ENCODE results near the gene STK32C. TPM values are rescaled to one million over a fixed set of nuclear protein-coding genes. Genes with fewer than 3 reads are reported as not detected.

The STK32C gene
- total and polyA plus RNA-seq, 12 donors: 2.7 to 8.9 (median 5.7) TPM

GRCh38 chr10:132265890-132266496, 41.8 kb downstream of the STK32C start:
- Histone ChIP-seq H3K4me1 (peaks cover 0 to 10% (median 0%) of the 10 kb centered on the region in 9 donors), H3K9me3 (no peaks in the 10 kb centered on the region), H3K27ac (no peak overlapping the region), H3K36me3 (no peaks in the 10 kb centered on the region), H3K4me3 (no peak overlapping the region), H3K27me3 (peaks cover 0 to 4% (median 0%) of the 10 kb centered on the region in 7 donors)
- DNase-seq (no peak), ATAC-seq (no peak)
- TF ChIP-seq, protein P1, sequence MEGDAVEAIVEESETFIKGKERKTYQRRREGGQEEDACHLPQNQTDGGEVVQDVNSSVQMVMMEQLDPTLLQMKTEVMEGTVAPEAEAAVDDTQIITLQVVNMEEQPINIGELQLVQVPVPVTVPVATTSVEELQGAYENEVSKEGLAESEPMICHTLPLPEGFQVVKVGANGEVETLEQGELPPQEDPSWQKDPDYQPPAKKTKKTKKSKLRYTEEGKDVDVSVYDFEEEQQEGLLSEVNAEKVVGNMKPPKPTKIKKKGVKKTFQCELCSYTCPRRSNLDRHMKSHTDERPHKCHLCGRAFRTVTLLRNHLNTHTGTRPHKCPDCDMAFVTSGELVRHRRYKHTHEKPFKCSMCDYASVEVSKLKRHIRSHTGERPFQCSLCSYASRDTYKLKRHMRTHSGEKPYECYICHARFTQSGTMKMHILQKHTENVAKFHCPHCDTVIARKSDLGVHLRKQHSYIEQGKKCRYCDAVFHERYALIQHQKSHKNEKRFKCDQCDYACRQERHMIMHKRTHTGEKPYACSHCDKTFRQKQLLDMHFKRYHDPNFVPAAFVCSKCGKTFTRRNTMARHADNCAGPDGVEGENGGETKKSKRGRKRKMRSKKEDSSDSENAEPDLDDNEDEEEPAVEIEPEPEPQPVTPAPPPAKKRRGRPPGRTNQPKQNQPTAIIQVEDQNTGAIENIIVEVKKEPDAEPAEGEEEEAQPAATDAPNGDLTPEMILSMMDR (IDR thresholded peaks at IDR 0.05): no peak
- WGBS, 2 donors: 68 to 70% methylated on average over 15 of the region's 15 CpGs
- intact Hi-C loops (cut with DNase I): no loop called here

- peaks cover 0 to 10% (median 0%) of the 10 kb centered on the region in 9 donors for H3K4me1 ChIP-seq
- no peak overlapping the region for H3K4me3 ChIP-seq
- H3K27me3 ChIP-seq: peaks cover 0 to 4% (median 0%) of the 10 kb centered on the region in 7 donors
- intact Hi-C loops (cut with DNase I): no loop called here
- TF ChIP-seq, protein P1 (IDR thresholded peaks at IDR 0.05): no peak
- no peak overlapping the region for H3K27ac ChIP-seq
- DNase-seq: peak in 1 of 2 donors; percentile 5
- no peaks in the 10 kb centered on the region for H3K36me3 ChIP-seq
- no peaks in the 10 kb centered on the region for H3K9me3 ChIP-seq
- WGBS, 2 donors: 74 to 80% methylated on average over 32 of the region's 32 CpGs
- peak in 1 of 8 donors; percentile 60 for ATAC-seq
Measured at GRCh38 chr10:132264966-132265889, 42.5 kb downstream of the STK32C start.

DNA sequence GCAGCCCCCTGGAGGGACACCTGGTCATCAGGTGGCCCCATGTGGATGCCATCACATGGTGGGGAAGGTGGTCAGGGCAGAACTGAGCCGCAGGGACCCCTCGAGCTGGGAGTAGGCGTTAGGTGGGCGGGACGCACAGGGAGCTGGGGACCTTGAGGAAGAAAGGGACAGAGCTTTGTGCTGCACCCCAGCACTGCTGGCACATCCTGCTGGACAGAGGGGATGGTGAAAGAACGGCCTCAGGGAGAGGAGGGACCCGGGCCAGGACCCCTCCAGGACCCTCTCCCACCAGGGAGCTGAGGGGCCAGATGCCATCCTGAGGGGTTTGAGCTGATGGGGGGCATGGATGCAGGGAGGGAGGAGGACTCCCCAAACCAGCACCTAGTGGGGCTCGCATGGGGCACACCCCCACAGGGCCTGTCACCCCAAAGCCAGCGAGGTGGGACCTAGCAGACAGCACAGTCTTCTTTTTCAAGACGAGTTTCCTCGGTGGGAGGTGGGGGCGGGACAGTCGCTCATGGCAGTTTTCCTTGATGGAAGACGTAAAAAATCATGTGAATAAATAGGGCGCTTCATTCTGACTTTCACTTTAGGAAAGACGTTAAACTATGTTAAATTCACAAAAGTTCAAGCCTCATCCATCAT, 43.3 kb downstream of the STK32C start:
- TF ChIP-seq, protein P1 (IDR thresholded peaks at IDR 0.05): no peak
- no peak for ATAC-seq
- Histone ChIP-seq H3K4me3 (no peak overlapping the region), H3K9me3 (no peaks in the 10 kb centered on the region), H3K4me1 (peaks cover 0 to 10% (median 0%) of the 10 kb centered on the region in 9 donors), H3K27me3 (peaks cover 0 to 4% (median 0%) of the 10 kb centered on the region in 7 donors), H3K36me3 (no peaks in the 10 kb centered on the region), H3K27ac (no peak overlapping the region)
- DNase-seq: no peak
- intact Hi-C loops (cut with DNase I): no loop called here
- WGBS, 2 donors: 82 to 91% methylated on average over 16 of the region's 16 CpGs

DNA sequence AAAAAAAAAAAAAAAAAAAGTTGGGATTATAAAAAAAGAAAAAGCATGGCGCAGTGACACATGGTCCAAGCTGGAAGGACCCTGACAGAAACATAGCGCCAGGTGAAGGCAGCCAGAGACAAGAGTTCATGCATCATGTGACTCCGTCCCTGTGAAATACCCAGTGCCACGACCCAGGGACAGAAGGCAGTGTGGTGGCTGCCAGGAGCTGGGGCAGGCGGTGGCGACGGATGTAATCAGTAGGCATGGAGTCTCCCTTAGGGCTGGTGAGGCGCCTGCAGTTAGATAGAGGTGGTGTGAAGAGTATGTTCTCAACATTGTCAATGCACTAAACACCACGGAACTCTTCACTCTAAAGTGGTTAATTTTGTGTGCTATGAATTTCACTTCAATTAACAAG, 43.9 kb downstream of the STK32C start:
- H3K36me3 ChIP-seq: no peaks in the 10 kb centered on the region
- 69 to 71% methylated on average over 9 of the region's 9 CpGs for WGBS, 2 donors
- peak in 2 of 8 donors; percentile 27 to 48 for ATAC-seq
- TF ChIP-seq, protein P1 (IDR thresholded peaks at IDR 0.05): no peak
- H3K27me3 ChIP-seq: peaks cover 0 to 4% (median 0%) of the 10 kb centered on the region in 7 donors
- intact Hi-C loops (cut with DNase I): no loop called here
- H3K4me3 ChIP-seq: no peak overlapping the region
- peaks cover 0 to 10% (median 0%) of the 10 kb centered on the region in 9 donors for H3K4me1 ChIP-seq
- DNase-seq: peak in 1 of 2 donors; percentile 11
- H3K27ac ChIP-seq: no peak overlapping the region
- H3K9me3 ChIP-seq: no peaks in the 10 kb centered on the region

Measured in heart right ventricle (tissue), 16 donors.